ENCODE measurements around the gene SHOC1. TPM values are rescaled to one million over a fixed set of nuclear protein-coding genes. Genes with fewer than 3 reads are reported as not detected.

SHOC1 gene
- total and polyA plus RNA-seq, 4 donors = 0.18 to 0.48 (median 0.42) TPM

- TF ChIP-seq CTCF (IDR thresholded peaks at IDR 0.05; ENCODE audit: control extremely low read depth, extremely low read depth) = no peak
- no peaks in the 10 kb centered on the region for H3K4me1 ChIP-seq (ENCODE audit: control insufficient read depth in 5 of 5, insufficient read depth in 5 of 5, low read length in 5 of 5)
- H3K9me3 ChIP-seq (ENCODE audit: control insufficient read depth in 4 of 4, insufficient read depth in 3 of 4, low read length in 3 of 4) = peaks cover 0 to 8% (median 4%) of the 10 kb centered on the region in 4 donors
- no peaks in the 10 kb centered on the region for H3K27me3 ChIP-seq (ENCODE audit: control insufficient read depth in 3 of 3, insufficient read depth in 3 of 3, low read length in 2 of 3)
- no peak overlapping the region for H3K27ac ChIP-seq (ENCODE audit: low read depth in 1 of 2, low read length in 1 of 2)
- DNase-seq = no peak
- 92 to 96% methylated on average over 1 of the region's 1 CpG for WGBS, 2 donors
- no peak for ATAC-seq (ENCODE audit: insufficient read depth, low FRiP score)
- H3K4me3 ChIP-seq = no peak overlapping the region
- no peaks in the 10 kb centered on the region for H3K36me3 ChIP-seq (ENCODE audit: control insufficient read depth in 4 of 4, insufficient read depth in 4 of 4, low read length in 4 of 4)
- H3K9ac ChIP-seq (ENCODE audit: insufficient read depth in 1 of 2, low read length in 2 of 2) = no peak overlapping the region
These were observed 42.3 kb downstream of the SHOC1 start for GRCh38 chr9:111752455-111752854.

Small RNA genes within 50 kb of the gene (small RNA-seq; reads per million reads assigned to genes)
- not detected for gene RNU6-1013P (ENCODE audit: low replicate concordance)

Other genes with a start within 250 kb of the SHOC1 start
- gene PTGR1, start 195.3 kb downstream of the SHOC1 start, total RNA-seq = 10 to 100 TPM; 37.3 to 61.0 TPM
- 10 to 100 TPM; 14.0 to 22.8 TPM for gene PTGR1, start 195.3 kb downstream of the SHOC1 start, polyA plus RNA-seq
- gene DNAJC25, start 163.6 kb downstream of the SHOC1 start, total RNA-seq = 1 to 10 TPM; 5.0 to 6.5 TPM
- gene DNAJC25, start 163.6 kb downstream of the SHOC1 start, polyA plus RNA-seq = 1 to 10 TPM; 5.8 to 6.2 TPM
- gene GNG10, start 133.3 kb downstream of the SHOC1 start, total RNA-seq = 10 to 100 TPM; 40.4 to 51.1 TPM
- 10 to 100 TPM; 40.8 to 98.5 TPM for gene GNG10, start 133.3 kb downstream of the SHOC1 start, polyA plus RNA-seq
- 100 to 1,000 TPM in 1 of 2 donors, 10 to 100 TPM in 1; 39.0 to 157 TPM for gene UGCG, start 101.9 kb upstream of the SHOC1 start, total RNA-seq
- 10 to 100 TPM; 32.2 to 36.1 TPM for gene UGCG, start 101.9 kb upstream of the SHOC1 start, polyA plus RNA-seq

Data from lung (tissue), 13 donors.